Fibroblast of skin of left quadriceps (primary cell): ENCODE measurements around the gene SOX10.
"Not testable (repeated sequence)": the region's sequence is repeated elsewhere in the genome, so short reads cannot be mapped to it uniquely, and the experiment has no call there.

Experiments used
- DNase-seq, 2 experiments: peaks; one replicate each; pipeline ENCODE4 v3.0.0-alpha.2; 2013; ENCODE audit warnings: low read depth in 2 of 2

Gene SOX10

GRCh38 chr22:37986371-37986770, 2.0 kb upstream of the SOX10 start:
- no peak for DNase-seq

- DNase-seq = no peak
Measured at GRCh38 chr22:37985751-37986281, 1.5 kb upstream of the SOX10 start.

GRCh38 chr22:37985050-37985585, 763 bp upstream of the SOX10 start:
- DNase-seq = no peak

- no peak for DNase-seq
Measured at GRCh38 chr22:37982938-37983859, 1.2 kb downstream of the SOX10 start.

GRCh38 chr22:37982151-37982785, 2.1 kb downstream of the SOX10 start:
- no peak for DNase-seq

GRCh38 chr22:37981282-37982011, 2.9 kb downstream of the SOX10 start:
- DNase-seq = no peak

GRCh38 chr22:37979782-37980181, 4.6 kb downstream of the SOX10 start:
- DNase-seq = no peak

- no peak for DNase-seq
Measured at GRCh38 chr22:37976547-37976946, 7.8 kb downstream of the SOX10 start.

- not testable (repeated sequence) for DNase-seq
Measured at GRCh38 chr22:37976022-37976421, 8.3 kb downstream of the SOX10 start.

GRCh38 chr22:37975153-37975552, 9.2 kb downstream of the SOX10 start:
- DNase-seq = no peak

GRCh38 chr22:37973271-37974170, 10.8 kb downstream of the SOX10 start:
- DNase-seq = no peak

GRCh38 chr22:37972527-37972926, 11.8 kb downstream of the SOX10 start:
- DNase-seq = no peak

- no peak for DNase-seq
Measured at GRCh38 chr22:37971475-37972434, 12.6 kb downstream of the SOX10 start.

GRCh38 chr22:37970864-37971263, 13.5 kb downstream of the SOX10 start:
- no peak for DNase-seq

- DNase-seq = no peak
Measured at GRCh38 chr22:37968452-37969251, 15.7 kb downstream of the SOX10 start.

- no peak for DNase-seq
Measured at GRCh38 chr22:37967637-37968451, 16.5 kb downstream of the SOX10 start.

- no peak for DNase-seq
Measured at GRCh38 chr22:37967147-37967546, 17.2 kb downstream of the SOX10 start.
